ENCODE data around the gene SLC25A39. TPM values are rescaled to one million over a fixed set of nuclear protein-coding genes. Genes with fewer than 3 reads are reported as not detected.
"Not testable (repeated sequence)": the region's sequence is repeated elsewhere in the genome, so short reads cannot be mapped to it uniquely, and the experiment has no call there.

Gene SLC25A39
- total RNA-seq, 6 experiments from 2014 or later = 56.3 to 111 (median 64.6) TPM

DNA sequence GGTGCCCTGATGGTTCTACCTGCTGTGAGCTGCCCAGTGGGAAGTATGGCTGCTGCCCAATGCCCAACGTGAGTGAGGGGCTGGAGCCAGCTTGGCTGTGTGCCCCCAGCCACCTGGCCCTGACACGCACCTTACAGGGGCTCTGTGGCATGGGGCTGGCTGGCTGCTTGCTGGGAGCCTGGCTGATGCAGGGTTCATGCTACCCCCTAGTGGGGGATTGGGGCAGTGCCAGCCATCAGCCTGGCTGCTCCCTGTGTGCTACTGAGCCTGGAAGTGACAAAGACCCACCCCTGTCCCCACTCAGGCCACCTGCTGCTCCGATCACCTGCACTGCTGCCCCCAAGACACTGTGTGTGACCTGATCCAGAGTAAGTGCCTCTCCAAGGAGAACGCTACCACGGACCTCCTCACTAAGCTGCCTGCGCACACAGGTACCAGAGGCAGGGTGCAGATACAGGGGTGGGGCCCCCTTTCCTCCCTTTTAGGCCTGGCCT lies 26.2 kb upstream of the SLC25A39 start:
- intact Hi-C loops (cut with DNase I) = loop anchor here in 1 of 2 donors (10.0 kb wide), 1 partner anchor 136 kb away; the partner anchor contains the start of gene UBTF
- Histone ChIP-seq H3K9me3 (no peaks in the 10 kb centered on the region), H3K27ac (no peak overlapping the region), H3K4me3 (no peak overlapping the region), H3K4me1 (peaks cover 0 to 6% (median 0%) of the 10 kb centered on the region in 4 donors), H3K36me3 (peaks cover 0 to 25% (median 10%) of the 10 kb centered on the region in 4 donors), H3K27me3 (no peaks in the 10 kb centered on the region)
- 72% methylated on average over 5 of the region's 6 CpGs for WGBS (ENCODE audit: insufficient coverage, low coverage, low lambda C conversion rate, missing lambda C conversion rate)
- peak; percentile 73 to 79 (median 76) for ATAC-seq
- no peak for TF ChIP-seq POLR2A (IDR thresholded peaks at IDR 0.05)
- TF ChIP-seq, protein P1, sequence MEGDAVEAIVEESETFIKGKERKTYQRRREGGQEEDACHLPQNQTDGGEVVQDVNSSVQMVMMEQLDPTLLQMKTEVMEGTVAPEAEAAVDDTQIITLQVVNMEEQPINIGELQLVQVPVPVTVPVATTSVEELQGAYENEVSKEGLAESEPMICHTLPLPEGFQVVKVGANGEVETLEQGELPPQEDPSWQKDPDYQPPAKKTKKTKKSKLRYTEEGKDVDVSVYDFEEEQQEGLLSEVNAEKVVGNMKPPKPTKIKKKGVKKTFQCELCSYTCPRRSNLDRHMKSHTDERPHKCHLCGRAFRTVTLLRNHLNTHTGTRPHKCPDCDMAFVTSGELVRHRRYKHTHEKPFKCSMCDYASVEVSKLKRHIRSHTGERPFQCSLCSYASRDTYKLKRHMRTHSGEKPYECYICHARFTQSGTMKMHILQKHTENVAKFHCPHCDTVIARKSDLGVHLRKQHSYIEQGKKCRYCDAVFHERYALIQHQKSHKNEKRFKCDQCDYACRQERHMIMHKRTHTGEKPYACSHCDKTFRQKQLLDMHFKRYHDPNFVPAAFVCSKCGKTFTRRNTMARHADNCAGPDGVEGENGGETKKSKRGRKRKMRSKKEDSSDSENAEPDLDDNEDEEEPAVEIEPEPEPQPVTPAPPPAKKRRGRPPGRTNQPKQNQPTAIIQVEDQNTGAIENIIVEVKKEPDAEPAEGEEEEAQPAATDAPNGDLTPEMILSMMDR (IDR thresholded peaks at IDR 0.05) = peak; percentile 65 to 79 (median 78)
- DNase-seq = peak; percentile 73 to 79 (median 76)

DNA sequence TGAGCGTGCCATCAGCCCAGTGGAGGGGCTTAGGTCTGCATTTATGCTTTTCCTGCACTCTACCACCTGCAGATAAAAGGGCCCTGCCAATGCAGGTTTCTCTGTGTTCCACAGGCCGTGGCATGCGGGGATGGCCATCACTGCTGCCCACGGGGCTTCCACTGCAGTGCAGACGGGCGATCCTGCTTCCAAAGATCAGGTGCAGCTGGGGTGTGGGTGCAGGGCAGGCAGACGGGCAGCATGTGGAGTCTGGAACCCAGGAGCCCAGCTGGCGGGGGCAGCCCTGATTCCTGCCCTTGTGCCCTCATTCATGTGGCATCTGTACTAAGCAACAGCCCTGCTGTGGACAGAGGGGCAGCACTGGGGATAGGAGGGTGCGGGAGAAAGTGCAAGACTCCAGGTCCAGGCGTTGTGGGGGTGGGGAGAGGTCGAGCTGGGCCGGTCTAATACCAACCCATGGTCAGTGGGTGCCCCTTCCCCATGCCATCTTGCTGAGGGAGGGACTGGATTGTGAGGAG lies 25.0 kb upstream of the SLC25A39 start:
- no peak overlapping the region for H3K4me3 ChIP-seq
- H3K27me3 ChIP-seq = no peaks in the 10 kb centered on the region
- intact Hi-C loops (cut with DNase I) = loop anchor here in 1 of 2 donors (10.0 kb wide), 1 partner anchor 135 kb away; the partner anchor contains the start of gene UBTF
- TF ChIP-seq, protein P1 (IDR thresholded peaks at IDR 0.05) = no peak
- no peak for TF ChIP-seq POLR2A (IDR thresholded peaks at IDR 0.05)
- no peak for DNase-seq
- H3K27ac ChIP-seq = no peak overlapping the region
- peaks cover 0 to 6% (median 0%) of the 10 kb centered on the region in 4 donors for H3K4me1 ChIP-seq
- H3K36me3 ChIP-seq = peaks cover 0 to 25% (median 10%) of the 10 kb centered on the region in 4 donors
- H3K9me3 ChIP-seq = no peaks in the 10 kb centered on the region
- ATAC-seq = no peak
- 83% methylated on average over 2 of the region's 12 CpGs for WGBS (ENCODE audit: insufficient coverage, low coverage, low lambda C conversion rate, missing lambda C conversion rate)

DNA sequence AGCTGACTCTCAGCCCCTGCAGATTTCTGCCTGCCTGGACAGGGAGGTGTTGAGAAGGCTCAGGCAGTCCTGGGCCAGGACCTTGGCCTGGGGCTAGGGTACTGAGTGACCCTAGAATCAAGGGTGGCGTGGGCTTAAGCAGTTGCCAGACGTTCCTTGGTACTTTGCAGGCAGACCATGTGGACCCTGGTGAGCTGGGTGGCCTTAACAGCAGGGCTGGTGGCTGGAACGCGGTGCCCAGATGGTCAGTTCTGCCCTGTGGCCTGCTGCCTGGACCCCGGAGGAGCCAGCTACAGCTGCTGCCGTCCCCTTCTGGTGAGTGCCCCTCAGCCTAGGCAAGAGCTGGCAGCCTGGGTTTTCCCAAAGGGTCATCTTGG lies 24.4 kb upstream of the SLC25A39 start:
- Histone ChIP-seq H3K4me1 (peaks cover 0 to 6% (median 0%) of the 10 kb centered on the region in 4 donors), H3K36me3 (peaks cover 0 to 25% (median 10%) of the 10 kb centered on the region in 4 donors), H3K9me3 (no peaks in the 10 kb centered on the region), H3K27ac (no peak overlapping the region), H3K27me3 (no peaks in the 10 kb centered on the region), H3K4me3 (no peak overlapping the region)
- intact Hi-C loops (cut with DNase I) = no loop called here
- DNase-seq (no peak), ATAC-seq (no peak)
- no peak for TF ChIP-seq POLR2A (IDR thresholded peaks at IDR 0.05)
- TF ChIP-seq, protein P1 (IDR thresholded peaks at IDR 0.05) = no peak
- WGBS (ENCODE audit: insufficient coverage, low coverage, low lambda C conversion rate, missing lambda C conversion rate) = 80% methylated on average over 1 of the region's 6 CpGs

DNA sequence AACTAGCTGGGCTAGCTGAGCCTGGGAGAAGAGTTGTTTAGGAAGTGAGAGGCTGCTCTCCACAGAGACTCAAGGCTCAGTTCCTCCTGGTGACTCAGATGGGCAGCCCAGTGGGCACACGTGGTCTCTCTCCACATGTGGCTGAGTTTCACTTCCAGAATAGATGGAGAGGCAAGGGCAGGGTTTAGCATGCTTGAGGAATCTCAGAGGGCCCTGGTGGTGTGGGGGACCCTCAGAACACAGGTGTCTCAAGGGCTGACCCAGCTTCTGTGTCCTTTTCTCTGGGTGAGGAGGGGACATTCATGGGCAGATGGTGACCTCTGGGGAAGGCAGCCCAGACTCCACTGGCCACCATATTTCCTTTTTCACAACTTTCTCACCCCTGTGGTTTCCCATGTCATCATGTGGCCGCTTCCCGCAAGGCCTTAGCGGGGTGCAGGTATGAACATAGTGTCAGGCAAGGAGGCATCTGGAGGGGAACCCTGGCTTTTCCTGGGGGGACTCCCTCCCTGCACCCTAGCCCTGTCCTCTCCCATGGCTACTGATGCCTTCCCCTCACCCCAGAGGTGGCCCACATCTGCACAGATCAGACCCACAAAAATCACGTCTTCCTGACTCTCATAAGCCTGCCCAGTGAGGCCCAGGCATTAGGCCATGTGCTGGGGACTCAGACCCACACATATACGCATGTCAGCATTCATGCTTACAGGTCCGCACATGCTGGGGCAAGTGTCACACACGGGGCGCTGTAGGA lies 23.8 kb upstream of the SLC25A39 start:
- 84% methylated on average over 2 of the region's 9 CpGs for WGBS (ENCODE audit: insufficient coverage, low coverage, low lambda C conversion rate, missing lambda C conversion rate)

DNA sequence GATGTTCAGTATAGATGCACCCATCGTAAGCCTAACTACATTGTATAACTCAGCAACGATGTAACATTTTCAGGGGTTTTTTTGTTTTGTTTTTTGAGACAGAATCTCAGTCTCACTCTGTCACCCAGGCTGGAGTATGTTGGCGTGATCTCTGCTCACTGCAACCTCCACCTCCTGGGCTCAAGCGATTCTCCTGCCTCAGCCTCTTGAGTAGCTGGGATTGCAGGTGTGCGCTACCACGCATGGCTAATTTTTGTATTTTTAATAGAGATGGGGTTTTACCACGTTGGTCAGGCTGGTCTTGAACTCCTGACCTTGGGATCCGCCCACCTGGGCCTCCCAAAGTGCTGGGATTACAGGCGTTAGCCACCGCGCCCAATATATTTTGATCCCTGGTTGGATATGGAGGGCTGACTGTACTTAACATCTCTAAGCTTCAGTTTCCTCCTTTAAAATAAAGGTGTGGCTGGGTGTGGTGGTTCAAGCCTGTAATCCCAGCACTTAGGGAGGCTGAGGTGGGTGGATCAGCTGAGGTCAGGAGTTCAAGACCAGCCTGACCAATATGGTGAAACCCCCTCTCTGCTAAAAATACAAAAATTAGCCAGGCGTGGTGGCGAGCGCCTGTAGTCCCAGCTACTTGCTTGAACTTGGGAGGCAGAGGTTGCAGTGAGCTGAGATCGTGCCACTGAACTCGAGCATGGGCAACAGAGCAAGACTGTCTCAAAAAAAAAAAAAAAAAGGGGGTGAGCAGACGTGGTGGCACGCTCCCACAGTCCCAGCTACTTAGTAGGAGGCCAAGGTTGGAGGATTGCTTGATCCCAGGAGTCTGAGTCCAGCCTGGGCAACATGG lies 22.8 kb upstream of the SLC25A39 start:
- DNase-seq; H3K9me3 ChIP-seq; H3K27ac ChIP-seq; ATAC-seq; H3K4me1 ChIP-seq; H3K4me3 ChIP-seq; H3K27me3 ChIP-seq; intact Hi-C loops (cut with DNase I): not testable (repeated sequence)
- 81% methylated on average over 13 of the region's 18 CpGs for WGBS (ENCODE audit: insufficient coverage, low coverage, low lambda C conversion rate, missing lambda C conversion rate)
- H3K36me3 ChIP-seq = peaks cover 0 to 24% (median 10%) of the 10 kb centered on the region in 4 donors

More for the DNA sequence above, 23.8 kb upstream of the SLC25A39 start:
- intact Hi-C loops (cut with DNase I) = no loop called here
- Histone ChIP-seq H3K4me1 (peaks cover 0 to 6% (median 0%) of the 10 kb centered on the region in 4 donors), H3K9me3 (no peaks in the 10 kb centered on the region), H3K27me3 (no peaks in the 10 kb centered on the region), H3K4me3 (no peak overlapping the region), H3K36me3 (peaks cover 0 to 25% (median 10%) of the 10 kb centered on the region in 4 donors), H3K27ac (no peak overlapping the region)
- DNase-seq = peak in 1 of 3 donors; percentile 49
- no peak for TF ChIP-seq POLR2A (IDR thresholded peaks at IDR 0.05)
- ATAC-seq = peak in 1 of 4 donors; percentile 20
